OCI-LY3 (cell line): ENCODE results near the gene HOXC6.

Source experiments
- EZH2phosphoT487 ChIP-seq: fragments of 200-600 bp; shearing (Covaris generic); IDR thresholded peaks from 2 replicates; pipeline ENCODE4 v1.6.1; 2018; ENCODE audit warnings: antibody characterized with exemption, mixed run types, low read depth
- TF ChIP-seq, protein P1 (sequence below): fragments of 200-600, 300-600 bp; sonication (generic); IDR thresholded peaks from 2 replicates; pipeline ENCODE4 v1.5.1; 2014; ENCODE audit warnings: antibody characterized with exemption, low read length, low read depth

DNA sequence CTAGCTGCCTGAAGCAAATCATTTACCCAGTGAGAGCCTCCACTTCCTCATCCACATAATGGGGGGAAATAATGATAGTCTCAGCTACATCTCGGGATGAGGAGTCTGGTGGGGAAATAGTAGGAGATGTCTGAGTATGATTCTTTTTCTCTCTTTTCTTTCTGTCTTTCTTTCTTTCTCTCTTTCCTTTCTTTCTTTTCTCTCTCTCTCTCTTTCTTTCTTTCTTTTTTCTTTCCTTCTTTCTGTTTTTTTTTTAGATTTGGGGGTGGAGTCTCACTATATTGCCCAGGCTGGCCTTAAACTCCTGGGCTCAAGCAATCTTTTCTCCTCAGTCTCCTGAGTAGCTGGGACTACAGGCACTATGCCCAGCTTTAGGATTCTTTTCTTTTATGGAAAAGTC is 38.2 kb downstream of the HOXC6 start:
- TF ChIP-seq, protein P1, sequence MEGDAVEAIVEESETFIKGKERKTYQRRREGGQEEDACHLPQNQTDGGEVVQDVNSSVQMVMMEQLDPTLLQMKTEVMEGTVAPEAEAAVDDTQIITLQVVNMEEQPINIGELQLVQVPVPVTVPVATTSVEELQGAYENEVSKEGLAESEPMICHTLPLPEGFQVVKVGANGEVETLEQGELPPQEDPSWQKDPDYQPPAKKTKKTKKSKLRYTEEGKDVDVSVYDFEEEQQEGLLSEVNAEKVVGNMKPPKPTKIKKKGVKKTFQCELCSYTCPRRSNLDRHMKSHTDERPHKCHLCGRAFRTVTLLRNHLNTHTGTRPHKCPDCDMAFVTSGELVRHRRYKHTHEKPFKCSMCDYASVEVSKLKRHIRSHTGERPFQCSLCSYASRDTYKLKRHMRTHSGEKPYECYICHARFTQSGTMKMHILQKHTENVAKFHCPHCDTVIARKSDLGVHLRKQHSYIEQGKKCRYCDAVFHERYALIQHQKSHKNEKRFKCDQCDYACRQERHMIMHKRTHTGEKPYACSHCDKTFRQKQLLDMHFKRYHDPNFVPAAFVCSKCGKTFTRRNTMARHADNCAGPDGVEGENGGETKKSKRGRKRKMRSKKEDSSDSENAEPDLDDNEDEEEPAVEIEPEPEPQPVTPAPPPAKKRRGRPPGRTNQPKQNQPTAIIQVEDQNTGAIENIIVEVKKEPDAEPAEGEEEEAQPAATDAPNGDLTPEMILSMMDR, result no peak
- TF ChIP-seq EZH2phosphoT487, result no peak
